ENCODE results near the gene PPP2R5A. TPM values are rescaled to one million over a fixed set of nuclear protein-coding genes. Genes with fewer than 3 reads are reported as not detected.

PPP2R5A gene
- total and polyA plus RNA-seq, 3 donors from 2014 or later: 19.9 to 37.8 (median 26.9) TPM

DNA sequence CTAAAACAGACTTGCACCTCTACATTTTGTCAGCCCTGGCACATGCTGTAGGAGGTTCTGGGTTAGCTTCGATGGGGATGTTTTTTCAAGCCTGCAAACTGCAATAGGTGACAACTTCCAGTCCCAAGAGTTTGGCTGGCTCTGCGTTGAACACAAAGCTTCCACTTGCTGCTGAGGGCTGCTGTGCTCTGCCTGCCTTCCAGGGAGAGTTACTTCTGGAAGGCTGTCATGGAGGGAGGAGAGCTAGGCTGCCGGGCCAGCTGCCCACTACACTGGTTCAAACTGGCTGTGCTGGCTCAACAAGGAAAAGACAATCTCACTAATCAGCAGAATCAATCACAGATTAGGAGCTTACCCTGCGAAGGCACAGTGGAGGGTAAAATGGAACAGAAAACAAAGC is 46.7 kb upstream of the PPP2R5A start:
- no peak overlapping the region for H3K4me3 ChIP-seq
- intact Hi-C loops (cut with DNase I; ENCODE audit: low total_unique reads): no loop called here
- TF ChIP-seq, protein P1, sequence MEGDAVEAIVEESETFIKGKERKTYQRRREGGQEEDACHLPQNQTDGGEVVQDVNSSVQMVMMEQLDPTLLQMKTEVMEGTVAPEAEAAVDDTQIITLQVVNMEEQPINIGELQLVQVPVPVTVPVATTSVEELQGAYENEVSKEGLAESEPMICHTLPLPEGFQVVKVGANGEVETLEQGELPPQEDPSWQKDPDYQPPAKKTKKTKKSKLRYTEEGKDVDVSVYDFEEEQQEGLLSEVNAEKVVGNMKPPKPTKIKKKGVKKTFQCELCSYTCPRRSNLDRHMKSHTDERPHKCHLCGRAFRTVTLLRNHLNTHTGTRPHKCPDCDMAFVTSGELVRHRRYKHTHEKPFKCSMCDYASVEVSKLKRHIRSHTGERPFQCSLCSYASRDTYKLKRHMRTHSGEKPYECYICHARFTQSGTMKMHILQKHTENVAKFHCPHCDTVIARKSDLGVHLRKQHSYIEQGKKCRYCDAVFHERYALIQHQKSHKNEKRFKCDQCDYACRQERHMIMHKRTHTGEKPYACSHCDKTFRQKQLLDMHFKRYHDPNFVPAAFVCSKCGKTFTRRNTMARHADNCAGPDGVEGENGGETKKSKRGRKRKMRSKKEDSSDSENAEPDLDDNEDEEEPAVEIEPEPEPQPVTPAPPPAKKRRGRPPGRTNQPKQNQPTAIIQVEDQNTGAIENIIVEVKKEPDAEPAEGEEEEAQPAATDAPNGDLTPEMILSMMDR (IDR thresholded peaks at IDR 0.05): no peak
- no peak for TF ChIP-seq POLR2A (IDR thresholded peaks at IDR 0.05)
- no peak overlapping the region for H3K27ac ChIP-seq
- H3K27me3 ChIP-seq: no peaks in the 10 kb centered on the region
- no peaks in the 10 kb centered on the region for H3K4me1 ChIP-seq
- no peaks in the 10 kb centered on the region for H3K36me3 ChIP-seq (ENCODE audit: low read depth, missing control alignments)
- 67 to 68% methylated on average over 3 to 4 of the region's 4 CpGs for WGBS, 2 donors
- no peaks in the 10 kb centered on the region for H3K9me3 ChIP-seq
- no peak for DNase-seq

- no peak for TF ChIP-seq POLR2A (IDR thresholded peaks at IDR 0.05)
- TF ChIP-seq, protein P1 (IDR thresholded peaks at IDR 0.05): no peak
- H3K27me3 ChIP-seq: no peaks in the 10 kb centered on the region
- H3K9me3 ChIP-seq: no peaks in the 10 kb centered on the region
- DNase-seq: no peak
- no peak overlapping the region for H3K4me3 ChIP-seq
- no peaks in the 10 kb centered on the region for H3K36me3 ChIP-seq (ENCODE audit: low read depth, missing control alignments)
- H3K27ac ChIP-seq: no peak overlapping the region
- intact Hi-C loops (cut with DNase I; ENCODE audit: low total_unique reads): no loop called here
- 70% methylated on average over 2 of the region's 2 CpGs for WGBS, 2 donors
- H3K4me1 ChIP-seq: no peaks in the 10 kb centered on the region
Observed at GRCh38 chr1:212241501-212241900, 43.7 kb upstream of the PPP2R5A start.

DNA sequence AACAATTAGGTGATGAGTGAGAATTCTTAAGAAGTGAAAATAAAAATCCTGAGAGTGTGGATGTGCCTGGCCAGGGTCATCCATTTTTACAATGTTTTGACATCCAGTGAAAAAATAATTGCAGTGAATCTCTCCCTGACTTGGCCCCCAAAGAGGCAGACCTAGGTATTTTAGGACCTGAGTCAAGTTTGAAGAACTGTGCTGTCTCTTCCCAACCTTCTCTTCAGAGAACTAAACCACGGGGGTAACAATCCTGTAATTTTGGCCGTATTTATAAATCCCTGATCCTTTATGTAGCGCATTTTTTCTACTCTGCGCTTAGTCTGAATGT is 43.3 kb upstream of the PPP2R5A start:
- Histone ChIP-seq H3K36me3 (ENCODE audit: low read depth, missing control alignments) (no peaks in the 10 kb centered on the region), H3K4me1 (no peaks in the 10 kb centered on the region), H3K9me3 (no peaks in the 10 kb centered on the region), H3K27me3 (no peaks in the 10 kb centered on the region), H3K27ac (peak overlapping the region in 1 of 2 donors; percentile 3), H3K4me3 (no peak overlapping the region)
- intact Hi-C loops (cut with DNase I; ENCODE audit: low total_unique reads): no loop called here
- DNase-seq: no peak
- TF ChIP-seq, protein P1 (IDR thresholded peaks at IDR 0.05): no peak
- TF ChIP-seq POLR2A (IDR thresholded peaks at IDR 0.05): no peak
- 70 to 81% methylated on average over 4 of the region's 4 CpGs for WGBS, 2 donors

GRCh38 chr1:212242288-212242984 is 42.8 kb upstream of the PPP2R5A start:
- no peaks in the 10 kb centered on the region for H3K27me3 ChIP-seq
- DNase-seq: no peak
- TF ChIP-seq, protein P1 (IDR thresholded peaks at IDR 0.05): no peak
- TF ChIP-seq POLR2A (IDR thresholded peaks at IDR 0.05): no peak
- peak overlapping the region in 1 of 2 donors; percentile 3 for H3K27ac ChIP-seq
- H3K9me3 ChIP-seq: no peaks in the 10 kb centered on the region
- 67 to 77% methylated on average over 11 of the region's 11 CpGs for WGBS, 2 donors
- H3K4me1 ChIP-seq: no peaks in the 10 kb centered on the region
- no peak overlapping the region for H3K4me3 ChIP-seq
- intact Hi-C loops (cut with DNase I; ENCODE audit: low total_unique reads): no loop called here
- H3K36me3 ChIP-seq (ENCODE audit: low read depth, missing control alignments): no peaks in the 10 kb centered on the region

DNA sequence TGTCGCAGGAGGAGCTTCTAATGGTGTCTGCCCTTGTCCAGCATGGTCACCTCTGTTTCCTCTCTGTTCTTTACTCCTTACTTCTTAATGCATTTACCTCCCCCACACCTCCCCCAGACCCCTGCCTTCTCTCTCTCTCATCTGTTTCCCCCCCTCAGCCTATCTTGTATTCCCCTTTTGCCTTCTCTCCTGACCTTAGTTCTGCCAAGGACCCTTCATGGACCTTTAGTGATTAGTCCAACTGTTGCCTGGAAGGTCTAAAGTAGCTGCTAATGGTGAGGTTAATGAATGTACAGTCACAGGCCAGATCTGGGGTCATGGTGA is 42.3 kb upstream of the PPP2R5A start:
- Histone ChIP-seq H3K4me1 (no peaks in the 10 kb centered on the region), H3K27ac (peak overlapping the region in 1 of 2 donors; percentile 3), H3K9me3 (no peaks in the 10 kb centered on the region), H3K36me3 (ENCODE audit: low read depth, missing control alignments) (no peaks in the 10 kb centered on the region), H3K4me3 (no peak overlapping the region), H3K27me3 (no peaks in the 10 kb centered on the region)
- no peak for DNase-seq
- intact Hi-C loops (cut with DNase I; ENCODE audit: low total_unique reads): no loop called here
- TF ChIP-seq, protein P1 (IDR thresholded peaks at IDR 0.05): no peak
- TF ChIP-seq POLR2A (IDR thresholded peaks at IDR 0.05): no peak
- WGBS, 2 donors: 91 to 94% methylated on average over 1 of the region's 1 CpG
